Mucosa of descending colon (tissue), 3 donors: ENCODE measurements around the gene ZBTB17. TPM values are rescaled to one million over a fixed set of nuclear protein-coding genes. Genes with fewer than 3 reads are reported as not detected.

Experiments
- ATAC-seq: fragments of 200-7000 bp; cut with Tn5 transposase; one replicate; pipeline ENCODE4 v1.9.1; 2020; ENCODE audit warnings: mild to moderate bottlenecking, moderate library complexity
- DNase-seq, 3 donors: peaks; one replicate each; pipeline ENCODE4 v3.0.0-alpha.2; 2020
- H3K36me3 ChIP-seq: fragments of 200-600 bp; one replicate; pipeline ENCODE4 v1.8.0; 2021; ENCODE audit warnings: low read depth, mild to moderate bottlenecking
- H3K4me1 ChIP-seq: fragments of 200-600 bp; one replicate; pipeline ENCODE4 v1.8.0; 2021; ENCODE audit warnings: low read depth, mild to moderate bottlenecking
- H3K4me3 ChIP-seq: fragments of 200-600 bp; one replicate; pipeline ENCODE4 v1.8.0; 2021; ENCODE audit warnings: mild to moderate bottlenecking
- H3K9me3 ChIP-seq: fragments of 200-600 bp; one replicate; pipeline ENCODE4 v1.8.0; 2021; ENCODE audit warnings: mild to moderate bottlenecking
- intact Hi-C, 2 donors: fragments of 100-400 bp; cut with DNase I in 1 of 2; cut with micrococcal nuclease in 1 of 2; formaldehyde crosslinking; loops; one replicate each; pipeline versions ENCODE4 v1.11.0 to v1.11.1; 2022; cut with DNase I, micrococcal nuclease
- total RNA-seq, 3 donors: library from RNA; stranded (reverse); fragmentation: NEBNext Ultra II Directional in 2 of 3; extraction: Animal tissue kit (Norgen Biotek cat#: 25700) in 2 of 3; gene quantifications; one replicate each; pipeline versions ENCODE4 v1.2.1 to v1.2.4, GENCODE V29; 2021 to 2023
- TF ChIP-seq, protein P1 (sequence below): fragments of 200-600 bp; IDR thresholded peaks from one replicate; pipeline ENCODE4 v1.8.0; 2022; ENCODE audit warnings: antibody characterized with exemption, mild to moderate bottlenecking
- donor health status: DM: no; HTN: no; CAD: no; lungs with moderate emphysema.
- donor health status: DM: no; HTN: no; CAD: no.
- donor health status: DM: no; HTN: yes; CAD: no.

ZBTB17 gene
- total RNA-seq, 3 donors from 2014 or later, result 29.2 to 40.8 (median 34.6) TPM

GRCh38 chr1:15962671-15963362, 13.1 kb downstream of the ZBTB17 start:
- H3K4me1 ChIP-seq, result peaks cover 15% of the 10 kb centered on the region
- H3K36me3 ChIP-seq, result no peaks in the 10 kb centered on the region
- ATAC-seq, result no peak
- no peak for DNase-seq
- no peaks in the 10 kb centered on the region for H3K9me3 ChIP-seq
- TF ChIP-seq, protein P1, sequence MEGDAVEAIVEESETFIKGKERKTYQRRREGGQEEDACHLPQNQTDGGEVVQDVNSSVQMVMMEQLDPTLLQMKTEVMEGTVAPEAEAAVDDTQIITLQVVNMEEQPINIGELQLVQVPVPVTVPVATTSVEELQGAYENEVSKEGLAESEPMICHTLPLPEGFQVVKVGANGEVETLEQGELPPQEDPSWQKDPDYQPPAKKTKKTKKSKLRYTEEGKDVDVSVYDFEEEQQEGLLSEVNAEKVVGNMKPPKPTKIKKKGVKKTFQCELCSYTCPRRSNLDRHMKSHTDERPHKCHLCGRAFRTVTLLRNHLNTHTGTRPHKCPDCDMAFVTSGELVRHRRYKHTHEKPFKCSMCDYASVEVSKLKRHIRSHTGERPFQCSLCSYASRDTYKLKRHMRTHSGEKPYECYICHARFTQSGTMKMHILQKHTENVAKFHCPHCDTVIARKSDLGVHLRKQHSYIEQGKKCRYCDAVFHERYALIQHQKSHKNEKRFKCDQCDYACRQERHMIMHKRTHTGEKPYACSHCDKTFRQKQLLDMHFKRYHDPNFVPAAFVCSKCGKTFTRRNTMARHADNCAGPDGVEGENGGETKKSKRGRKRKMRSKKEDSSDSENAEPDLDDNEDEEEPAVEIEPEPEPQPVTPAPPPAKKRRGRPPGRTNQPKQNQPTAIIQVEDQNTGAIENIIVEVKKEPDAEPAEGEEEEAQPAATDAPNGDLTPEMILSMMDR, result no peak
- no peak overlapping the region for H3K4me3 ChIP-seq
- intact Hi-C loops, result no loop called here

DNA sequence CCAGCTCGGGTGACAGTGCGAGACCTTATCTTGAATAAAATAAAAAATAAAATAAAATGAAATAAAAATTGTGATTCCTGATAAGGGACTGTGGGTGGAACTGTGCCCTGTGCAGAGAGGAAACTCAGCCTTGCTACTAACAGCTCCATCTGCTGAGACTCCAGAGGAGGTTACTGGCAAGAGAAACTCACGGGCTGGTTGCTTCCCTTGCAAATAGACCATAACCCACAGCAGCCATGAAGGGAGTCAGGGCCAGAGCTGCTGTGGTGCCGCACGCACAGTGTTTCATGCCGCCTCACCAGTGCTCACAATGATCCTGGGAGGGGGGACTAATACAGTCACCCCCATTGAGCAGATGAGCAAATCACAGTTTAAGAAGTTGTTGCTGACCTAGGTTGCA, 13.7 kb downstream of the ZBTB17 start:
- no peak for DNase-seq
- intact Hi-C loops, result no loop called here
- peaks cover 17% of the 10 kb centered on the region for H3K4me1 ChIP-seq
- H3K4me3 ChIP-seq, result no peak overlapping the region
- TF ChIP-seq, protein P1, result no peak
- H3K36me3 ChIP-seq, result no peaks in the 10 kb centered on the region
- ATAC-seq, result no peak
- H3K9me3 ChIP-seq, result no peaks in the 10 kb centered on the region

- Histone ChIP-seq H3K4me1 (peaks cover 17% of the 10 kb centered on the region), H3K4me3 (no peak overlapping the region), H3K9me3 (no peaks in the 10 kb centered on the region), H3K36me3 (no peaks in the 10 kb centered on the region)
- TF ChIP-seq, protein P1, result no peak
- ATAC-seq, result no peak
- intact Hi-C loops, result no loop called here
- DNase-seq, result no peak
These were observed 14.4 kb downstream of the ZBTB17 start for GRCh38 chr1:15961492-15961891.

GRCh38 chr1:15960808-15961207, 15.1 kb downstream of the ZBTB17 start:
- intact Hi-C loops, result no loop called here
- TF ChIP-seq, protein P1, result no peak
- ATAC-seq (no peak), DNase-seq (no peak)
- Histone ChIP-seq H3K36me3 (no peaks in the 10 kb centered on the region), H3K9me3 (no peaks in the 10 kb centered on the region), H3K4me1 (peaks cover 17% of the 10 kb centered on the region), H3K4me3 (no peak overlapping the region)

DNA sequence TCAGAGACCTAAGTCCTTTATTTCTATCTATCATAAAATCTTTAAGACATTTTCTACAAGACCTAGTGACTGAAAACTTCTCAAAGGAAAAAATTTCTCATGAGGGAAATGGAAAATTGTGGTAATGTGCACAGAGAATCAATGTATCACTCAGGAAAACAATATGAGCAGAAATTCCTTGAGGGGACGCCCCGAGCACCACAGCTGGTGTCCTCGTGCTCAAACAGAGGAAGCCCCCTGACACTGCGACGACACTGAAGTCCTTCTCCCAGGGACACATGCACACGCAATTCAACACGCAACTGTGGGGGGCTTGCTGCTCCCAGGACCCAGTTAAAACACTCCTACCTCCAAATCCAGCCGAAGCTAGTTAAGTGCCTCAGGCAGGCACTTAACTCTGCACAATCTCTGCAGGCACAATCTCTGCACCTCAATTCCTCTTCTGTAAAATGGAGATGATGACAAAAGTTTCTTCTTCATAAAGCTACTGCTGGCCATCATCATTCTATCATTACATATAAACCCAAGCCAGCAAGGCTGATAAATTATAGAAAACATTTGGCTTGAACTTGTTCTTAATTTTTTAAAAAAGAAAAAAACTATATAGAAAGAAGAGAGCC, 16.0 kb downstream of the ZBTB17 start:
- ATAC-seq, result no peak
- intact Hi-C loops, result no loop called here
- no peak overlapping the region for H3K4me3 ChIP-seq
- H3K9me3 ChIP-seq, result no peaks in the 10 kb centered on the region
- H3K36me3 ChIP-seq, result no peaks in the 10 kb centered on the region
- DNase-seq, result no peak
- TF ChIP-seq, protein P1, result no peak
- peaks cover 17% of the 10 kb centered on the region for H3K4me1 ChIP-seq
